Osteoblast (primary cell): ENCODE results near the gene ACE. TPM values are rescaled to one million over a fixed set of nuclear protein-coding genes. Genes with fewer than 3 reads are reported as not detected.
"Not testable (repeated sequence)": the region's sequence is repeated elsewhere in the genome, so short reads cannot be mapped to it uniquely, and the experiment has no call there.

Experiments used
- DNase-seq: peaks from one replicate; pipeline ENCODE4 v3.0.0; 2011; ENCODE audit warnings: low spot score, mixed read lengths; ENCODE audit not compliant: insufficient read length; ENCODE audit errors: missing footprints
- H2AFZ ChIP-seq: 2 replicates; pipeline ENCODE4 v1.6.0; 2011; ENCODE audit warnings: mild to moderate bottlenecking, low read length
- H3K27ac ChIP-seq: 2 replicates; pipeline ENCODE4 v1.5.1; 2011; ENCODE audit warnings: mild to moderate bottlenecking, low read depth, low read length, moderate library complexity
- H3K27me3 ChIP-seq: 2 replicates; pipeline ENCODE4 v1.6.0; 2012; ENCODE audit warnings: mild to moderate bottlenecking, control low read depth, inconsistent platforms, low read length, moderate library complexity; ENCODE audit not compliant: insufficient read depth
- H3K36me3 ChIP-seq: 2 replicates; pipeline ENCODE4 v1.5.1; 2011; ENCODE audit warnings: mild to moderate bottlenecking, low read length, control low read depth, moderate library complexity; ENCODE audit not compliant: insufficient read depth
- H3K4me1 ChIP-seq: 2 replicates; pipeline ENCODE4 v1.5.1; 2011; ENCODE audit warnings: mild to moderate bottlenecking, low read length, control low read depth, moderate library complexity; ENCODE audit not compliant: insufficient read depth
- H3K4me2 ChIP-seq: 2 replicates; pipeline ENCODE4 v1.6.0; 2011; ENCODE audit warnings: mild to moderate bottlenecking, low read length; ENCODE audit not compliant: insufficient read depth
- H3K4me3 ChIP-seq: fragments of 200-600 bp; sonication (generic); 3 replicates; pipeline ENCODE4 v1.5.1; 2012; ENCODE audit warnings: mild to moderate bottlenecking, low read length, inconsistent platforms; ENCODE audit not compliant: insufficient read depth
- H3K79me2 ChIP-seq: 2 replicates; pipeline ENCODE4 v1.6.0; 2012; ENCODE audit warnings: mild to moderate bottlenecking, low read length, control low read depth, inconsistent platforms; ENCODE audit not compliant: insufficient read depth
- H3K9me3 ChIP-seq: 2 replicates; pipeline ENCODE4 v1.5.1; 2011; ENCODE audit warnings: low read depth, low read length, control low read depth
- H4K20me1 ChIP-seq: 2 replicates; pipeline ENCODE4 v1.6.0; 2012; ENCODE audit warnings: mild to moderate bottlenecking, low read length, control low read depth; ENCODE audit not compliant: insufficient read depth
- total RNA-seq: library from RNA; depleted of rRNA; stranded (reverse); fragments of >200 nt; gene quantifications from 2 replicates; pipeline ENCODE4 v1.2.3, GENCODE V29; 2012
- TF ChIP-seq, protein P1 (sequence below): IDR thresholded peaks from 2 replicates; pipeline ENCODE4 v1.5.1; 2011; ENCODE audit warnings: mild to moderate bottlenecking, low read depth, low read length, moderate library complexity; ENCODE audit errors: extremely low read depth

ACE gene
- total RNA-seq, 1 donor = 10.1 TPM

DNA sequence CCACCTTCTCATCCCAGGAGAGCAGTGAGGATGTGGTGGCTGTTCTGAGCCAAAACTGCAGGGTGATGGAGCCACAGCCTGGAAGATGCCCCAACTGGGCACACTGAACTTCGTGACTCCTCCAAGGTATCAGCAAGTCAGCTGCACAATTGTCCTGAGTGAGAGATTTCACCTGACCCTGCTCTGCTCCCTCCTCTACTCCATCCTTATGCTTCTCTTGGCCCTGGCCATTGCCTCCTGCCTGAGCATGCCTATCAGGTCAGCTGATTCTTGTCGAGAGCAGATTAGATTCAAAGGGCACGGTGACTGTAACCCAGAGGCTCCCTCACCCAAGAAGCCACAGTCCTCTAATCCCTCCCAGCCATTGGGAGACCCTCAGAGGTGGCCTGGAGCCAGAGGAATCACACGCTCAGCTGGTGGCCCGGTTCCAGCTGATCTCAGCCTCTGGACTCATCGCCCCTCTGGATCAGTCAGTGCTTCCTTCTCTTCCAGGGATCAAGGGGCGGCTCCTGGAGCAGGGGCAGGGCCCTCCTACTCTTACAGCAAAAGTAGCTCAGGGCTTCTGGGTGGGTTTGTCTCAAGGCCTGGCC, 23.8 kb upstream of the ACE start:
- Histone ChIP-seq H3K36me3 (no peaks in the 10 kb centered on the region), H3K27ac (no peak overlapping the region), H3K4me1 (peaks cover 7% of the 10 kb centered on the region), H2AFZ (no peak overlapping the region), H3K4me3 (no peak overlapping the region), H3K4me2 (no peak overlapping the region), H4K20me1 (no peaks in the 10 kb centered on the region), H3K79me2 (no peaks in the 10 kb centered on the region), H3K9me3 (no peaks in the 10 kb centered on the region), H3K27me3 (no peaks in the 10 kb centered on the region)
- peak; percentile 83 for DNase-seq
- TF ChIP-seq, protein P1, sequence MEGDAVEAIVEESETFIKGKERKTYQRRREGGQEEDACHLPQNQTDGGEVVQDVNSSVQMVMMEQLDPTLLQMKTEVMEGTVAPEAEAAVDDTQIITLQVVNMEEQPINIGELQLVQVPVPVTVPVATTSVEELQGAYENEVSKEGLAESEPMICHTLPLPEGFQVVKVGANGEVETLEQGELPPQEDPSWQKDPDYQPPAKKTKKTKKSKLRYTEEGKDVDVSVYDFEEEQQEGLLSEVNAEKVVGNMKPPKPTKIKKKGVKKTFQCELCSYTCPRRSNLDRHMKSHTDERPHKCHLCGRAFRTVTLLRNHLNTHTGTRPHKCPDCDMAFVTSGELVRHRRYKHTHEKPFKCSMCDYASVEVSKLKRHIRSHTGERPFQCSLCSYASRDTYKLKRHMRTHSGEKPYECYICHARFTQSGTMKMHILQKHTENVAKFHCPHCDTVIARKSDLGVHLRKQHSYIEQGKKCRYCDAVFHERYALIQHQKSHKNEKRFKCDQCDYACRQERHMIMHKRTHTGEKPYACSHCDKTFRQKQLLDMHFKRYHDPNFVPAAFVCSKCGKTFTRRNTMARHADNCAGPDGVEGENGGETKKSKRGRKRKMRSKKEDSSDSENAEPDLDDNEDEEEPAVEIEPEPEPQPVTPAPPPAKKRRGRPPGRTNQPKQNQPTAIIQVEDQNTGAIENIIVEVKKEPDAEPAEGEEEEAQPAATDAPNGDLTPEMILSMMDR = no peak

DNA sequence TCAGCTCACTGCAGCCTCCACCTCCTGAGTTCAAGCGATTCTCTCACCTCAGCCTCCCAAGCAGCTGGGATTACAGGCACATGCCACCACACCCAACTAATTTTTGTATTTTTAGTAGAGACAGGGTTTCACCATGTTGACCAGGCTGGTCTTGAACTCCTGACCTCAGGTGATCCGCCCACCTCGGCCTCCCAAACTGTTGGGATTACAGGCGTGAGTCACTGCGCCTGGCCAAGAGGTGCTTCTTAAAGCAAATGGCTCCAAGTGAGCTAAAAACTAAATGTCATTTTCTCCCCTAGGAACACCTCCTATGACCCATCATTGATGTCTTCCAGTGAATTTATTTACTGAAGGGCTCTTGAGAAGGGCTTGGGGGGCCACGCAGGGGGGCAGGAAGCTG, 22.5 kb upstream of the ACE start:
- DNase-seq, H3K27me3 ChIP-seq, H3K27ac ChIP-seq, H3K36me3 ChIP-seq, H2AFZ ChIP-seq, H3K4me2 ChIP-seq, H3K79me2 ChIP-seq, H4K20me1 ChIP-seq, H3K4me1 ChIP-seq, H3K4me3 ChIP-seq, H3K9me3 ChIP-seq: not testable (repeated sequence)

DNA sequence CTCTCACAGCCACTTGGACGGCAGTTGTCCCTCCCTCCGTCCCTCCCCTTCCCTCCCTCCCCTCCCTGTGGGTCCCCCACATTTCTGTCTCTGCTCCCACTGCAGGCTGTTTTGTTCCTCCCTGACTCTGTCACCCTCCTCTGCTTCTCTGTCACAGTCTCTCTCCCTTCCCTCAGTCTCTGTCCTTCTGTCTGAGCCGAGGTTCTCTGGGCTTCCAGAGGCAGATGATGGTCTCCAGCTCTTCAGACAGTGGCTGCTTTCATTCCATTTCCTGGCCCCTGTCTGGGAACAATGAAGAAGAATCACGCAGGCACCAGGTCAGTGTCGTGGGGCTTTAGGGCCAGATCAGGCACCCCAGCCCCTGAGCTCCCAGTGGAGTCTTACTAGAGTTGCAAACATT, 21.9 kb upstream of the ACE start:
- no peak overlapping the region for H3K4me3 ChIP-seq
- no peak overlapping the region for H2AFZ ChIP-seq
- H3K9me3 ChIP-seq = no peaks in the 10 kb centered on the region
- no peaks in the 10 kb centered on the region for H3K79me2 ChIP-seq
- H3K36me3 ChIP-seq = no peaks in the 10 kb centered on the region
- peak; percentile 57 for DNase-seq
- no peaks in the 10 kb centered on the region for H3K27me3 ChIP-seq
- no peaks in the 10 kb centered on the region for H4K20me1 ChIP-seq
- no peak overlapping the region for H3K27ac ChIP-seq
- H3K4me1 ChIP-seq = peaks cover 7% of the 10 kb centered on the region
- TF ChIP-seq, protein P1 = no peak
- no peak overlapping the region for H3K4me2 ChIP-seq

DNA sequence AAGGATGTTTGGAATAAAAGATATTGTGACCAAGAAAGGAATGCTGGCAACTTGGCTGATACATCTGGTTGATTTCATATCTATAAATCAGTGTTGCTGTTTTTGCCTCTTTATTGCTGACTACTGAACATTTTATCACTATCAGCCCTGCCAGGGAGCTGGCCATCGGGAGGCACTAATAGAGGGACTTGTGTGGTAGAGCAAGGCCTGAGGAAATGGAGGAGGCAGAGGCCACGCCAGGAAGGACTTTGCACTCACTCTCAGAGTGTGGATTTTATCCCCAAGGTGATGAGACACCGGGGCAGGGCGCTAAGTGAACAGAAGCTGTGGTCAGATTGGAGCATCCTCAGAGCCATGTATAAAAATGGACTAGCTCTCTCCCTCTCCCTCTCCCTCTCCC, 21.4 kb upstream of the ACE start:
- DNase-seq = peak; percentile 56

More for the DNA sequence above, 21.4 kb upstream of the ACE start:
- H3K27me3 ChIP-seq = no peaks in the 10 kb centered on the region
- no peaks in the 10 kb centered on the region for H3K79me2 ChIP-seq
- H2AFZ ChIP-seq = no peak overlapping the region
- TF ChIP-seq, protein P1 = no peak
- no peaks in the 10 kb centered on the region for H3K9me3 ChIP-seq
- H3K4me1 ChIP-seq = peaks cover 8% of the 10 kb centered on the region
- no peaks in the 10 kb centered on the region for H4K20me1 ChIP-seq
- H3K4me2 ChIP-seq = no peak overlapping the region
- no peak overlapping the region for H3K27ac ChIP-seq
- no peak overlapping the region for H3K4me3 ChIP-seq
- no peaks in the 10 kb centered on the region for H3K36me3 ChIP-seq
